BLaER1 treated with 17β-estradiol and CSF1 and Interleukin-3, amounts not matched to agents 10 nM and 100 nM (cell line): Measurements from ENCODE around the gene RUNX3.

Source experiments
- H3K27ac ChIP-seq, 11 experiments: shearing (Covaris generic); formaldehyde crosslinking; 2 replicates each; pipeline ENCODE4 v1.8.1; 2022
- H3K27me3 ChIP-seq, 11 experiments: shearing (Covaris generic); formaldehyde crosslinking; 2 replicates each; pipeline ENCODE4 v1.8.1; 2022
- H3K36me3 ChIP-seq, 11 experiments: shearing (Covaris generic); formaldehyde crosslinking; 2 replicates each; pipeline ENCODE4 v1.8.1; 2022
- H3K4me1 ChIP-seq, 10 experiments: shearing (Covaris generic); formaldehyde crosslinking; 2 replicates each; pipeline ENCODE4 v1.8.1; 2022
- H3K4me2 ChIP-seq, 11 experiments: shearing (Covaris generic); formaldehyde crosslinking; 2 replicates each; pipeline ENCODE4 v1.8.1; 2022
- H3K4me3 ChIP-seq, 10 experiments: shearing (Covaris generic); formaldehyde crosslinking; 2 replicates each; pipeline ENCODE4 v1.8.1; 2022
- H3K9ac ChIP-seq, 11 experiments: shearing (Covaris generic); formaldehyde crosslinking; 2 replicates each; pipeline ENCODE4 v1.8.1; 2022
- H3K9me3 ChIP-seq, 11 experiments: shearing (Covaris generic); formaldehyde crosslinking; replicated peaks in 1 of 11; 2 replicates each; pipeline ENCODE4 v1.8.1; 2022
- H4K20me1 ChIP-seq, 11 experiments: shearing (Covaris generic); formaldehyde crosslinking; 2 replicates each; pipeline ENCODE4 v1.8.1; 2022
- Cebpa-rat ChIP-seq, 11 experiments: shearing (Covaris generic); IDR thresholded peaks; 2 replicates each; pipeline ENCODE4 v1.8.1; 2022

The RUNX3 gene

GRCh38 chr1:24918370-24918769 is 11.7 kb downstream of the RUNX3 start:
- H3K9me3 ChIP-seq: no peaks in the 10 kb centered on the region
- no peaks in the 10 kb centered on the region for H3K36me3 ChIP-seq
- H3K4me2 ChIP-seq: no peak overlapping the region
- H3K4me1 ChIP-seq: peaks cover 0 to 27% (median 24%) of the 10 kb centered on the region in 10 experiments; a peak in 16 of 20 replicates
- H4K20me1 ChIP-seq: peaks cover 0 to 62% (median 30%) of the 10 kb centered on the region in 11 experiments; a peak in 13 of 22 replicates
- H3K4me3 ChIP-seq: no peak overlapping the region
- no peak for TF ChIP-seq Cebpa-rat (IDR thresholded peaks at IDR 0.05)
- H3K27me3 ChIP-seq: peaks cover 53 to 96% (median 86%) of the 10 kb centered on the region in 11 experiments
- H3K27ac ChIP-seq: no peak overlapping the region
- H3K9ac ChIP-seq: no peak overlapping the region

- Histone ChIP-seq H3K4me1 (peaks cover 0 to 25% (median 23%) of the 10 kb centered on the region in 10 experiments; a peak in 16 of 20 replicates), H3K4me3 (no peak overlapping the region), H3K27ac (no peak overlapping the region), H4K20me1 (peaks cover 0 to 60% (median 30%) of the 10 kb centered on the region in 11 experiments; a peak in 13 of 22 replicates), H3K9me3 (no peaks in the 10 kb centered on the region), H3K27me3 (peaks cover 57 to 97% (median 86%) of the 10 kb centered on the region in 11 experiments), H3K4me2 (no peak overlapping the region), H3K9ac (no peak overlapping the region), H3K36me3 (no peaks in the 10 kb centered on the region)
- TF ChIP-seq Cebpa-rat (IDR thresholded peaks at IDR 0.05): no peak
These were observed 12.6 kb downstream of the RUNX3 start for GRCh38 chr1:24917327-24918074.

- H3K4me3 ChIP-seq: no peak overlapping the region
- peaks cover 0 to 52% (median 35%) of the 10 kb centered on the region in 11 experiments; a peak in 13 of 22 replicates for H4K20me1 ChIP-seq
- H3K9me3 ChIP-seq: no peaks in the 10 kb centered on the region
- no peak overlapping the region for H3K9ac ChIP-seq
- no peak overlapping the region for H3K27ac ChIP-seq
- H3K4me1 ChIP-seq: peaks cover 0 to 25% (median 23%) of the 10 kb centered on the region in 10 experiments; a peak in 16 of 20 replicates
- H3K36me3 ChIP-seq: no peaks in the 10 kb centered on the region
- H3K27me3 ChIP-seq: peaks cover 47 to 90% (median 73%) of the 10 kb centered on the region in 11 experiments
- no peak for TF ChIP-seq Cebpa-rat (IDR thresholded peaks at IDR 0.05)
- peak overlapping the region in 10 of 11 experiments; percentile 11 to 70 (median 63); a peak in 18 of 22 replicates for H3K4me2 ChIP-seq
These were observed 14.1 kb downstream of the RUNX3 start for GRCh38 chr1:24915816-24916602.

- no peak overlapping the region for H3K27ac ChIP-seq
- no peaks in the 10 kb centered on the region for H3K9me3 ChIP-seq
- H3K4me3 ChIP-seq: no peak overlapping the region
- peak overlapping the region in 9 of 11 experiments; percentile 26 to 70 (median 63); a peak in 15 of 22 replicates for H3K4me2 ChIP-seq
- no peak for TF ChIP-seq Cebpa-rat (IDR thresholded peaks at IDR 0.05)
- H4K20me1 ChIP-seq: peaks cover 0 to 52% (median 34%) of the 10 kb centered on the region in 11 experiments; a peak in 13 of 22 replicates
- H3K36me3 ChIP-seq: no peaks in the 10 kb centered on the region
- no peak overlapping the region for H3K9ac ChIP-seq
- H3K4me1 ChIP-seq: peaks cover 0 to 25% (median 23%) of the 10 kb centered on the region in 10 experiments; a peak in 16 of 20 replicates
- peaks cover 43 to 76% (median 58%) of the 10 kb centered on the region in 11 experiments for H3K27me3 ChIP-seq
These were observed 15.6 kb downstream of the RUNX3 start for GRCh38 chr1:24914226-24915069.

GRCh38 chr1:24913616-24914225 is 16.4 kb downstream of the RUNX3 start:
- Histone ChIP-seq H3K9me3 (no peaks in the 10 kb centered on the region; a peak in 1 of 22 replicates), H3K4me2 (peak overlapping the region in 6 of 11 experiments; percentile 36 to 70 (median 67); a peak in 7 of 22 replicates), H3K9ac (no peak overlapping the region), H4K20me1 (peaks cover 0 to 47% (median 34%) of the 10 kb centered on the region in 11 experiments; a peak in 13 of 22 replicates), H3K27ac (no peak overlapping the region), H3K4me1 (peaks cover 0 to 25% (median 23%) of the 10 kb centered on the region in 10 experiments; a peak in 16 of 20 replicates), H3K27me3 (peaks cover 38 to 68% (median 52%) of the 10 kb centered on the region in 11 experiments), H3K4me3 (no peak overlapping the region), H3K36me3 (no peaks in the 10 kb centered on the region)
- TF ChIP-seq Cebpa-rat (IDR thresholded peaks at IDR 0.05): no peak

GRCh38 chr1:24913274-24913604 is 16.8 kb downstream of the RUNX3 start:
- H3K27ac ChIP-seq: no peak overlapping the region
- no peak overlapping the region for H3K4me3 ChIP-seq
- H3K27me3 ChIP-seq: peaks cover 35 to 63% (median 52%) of the 10 kb centered on the region in 11 experiments
- peaks cover 0 to 46% (median 34%) of the 10 kb centered on the region in 11 experiments; a peak in 13 of 22 replicates for H4K20me1 ChIP-seq
- H3K36me3 ChIP-seq: no peaks in the 10 kb centered on the region
- no peak overlapping the region for H3K9ac ChIP-seq
- peaks cover 0 to 25% (median 23%) of the 10 kb centered on the region in 10 experiments; a peak in 16 of 20 replicates for H3K4me1 ChIP-seq
- H3K4me2 ChIP-seq: no peak overlapping the region
- no peak for TF ChIP-seq Cebpa-rat (IDR thresholded peaks at IDR 0.05)
- H3K9me3 ChIP-seq: peaks cover 0 to 5% (median 4%) of the 10 kb centered on the region in 11 experiments; a peak in 13 of 22 replicates

- TF ChIP-seq Cebpa-rat (IDR thresholded peaks at IDR 0.05): no peak
- no peak overlapping the region for H3K4me3 ChIP-seq
- no peak overlapping the region for H3K4me2 ChIP-seq
- H3K27ac ChIP-seq: no peak overlapping the region
- peaks cover 0 to 11% (median 10%) of the 10 kb centered on the region in 11 experiments; a peak in 14 of 22 replicates for H3K9me3 ChIP-seq
- H3K9ac ChIP-seq: no peak overlapping the region
- H4K20me1 ChIP-seq: peaks cover 0 to 42% (median 28%) of the 10 kb centered on the region in 11 experiments; a peak in 13 of 22 replicates
- H3K27me3 ChIP-seq: peaks cover 35 to 59% (median 47%) of the 10 kb centered on the region in 11 experiments
- no peaks in the 10 kb centered on the region; a peak in 1 of 22 replicates for H3K36me3 ChIP-seq
- H3K4me1 ChIP-seq: peaks cover 0 to 25% (median 23%) of the 10 kb centered on the region in 10 experiments; a peak in 16 of 20 replicates
These were observed 17.5 kb downstream of the RUNX3 start for GRCh38 chr1:24912376-24913273.
